ENCODE results near the gene LYPD6B.
A peak's percentile ranks its signal among the peaks of the same experiment; 100 is the strongest.

LYPD6B gene

GRCh38 chr2:149015501-149015900 is 23.0 kb upstream of the LYPD6B start:
- no peak for DNase-seq

GRCh38 chr2:149015926-149016563 is 22.5 kb upstream of the LYPD6B start:
- DNase-seq, result no peak

DNA sequence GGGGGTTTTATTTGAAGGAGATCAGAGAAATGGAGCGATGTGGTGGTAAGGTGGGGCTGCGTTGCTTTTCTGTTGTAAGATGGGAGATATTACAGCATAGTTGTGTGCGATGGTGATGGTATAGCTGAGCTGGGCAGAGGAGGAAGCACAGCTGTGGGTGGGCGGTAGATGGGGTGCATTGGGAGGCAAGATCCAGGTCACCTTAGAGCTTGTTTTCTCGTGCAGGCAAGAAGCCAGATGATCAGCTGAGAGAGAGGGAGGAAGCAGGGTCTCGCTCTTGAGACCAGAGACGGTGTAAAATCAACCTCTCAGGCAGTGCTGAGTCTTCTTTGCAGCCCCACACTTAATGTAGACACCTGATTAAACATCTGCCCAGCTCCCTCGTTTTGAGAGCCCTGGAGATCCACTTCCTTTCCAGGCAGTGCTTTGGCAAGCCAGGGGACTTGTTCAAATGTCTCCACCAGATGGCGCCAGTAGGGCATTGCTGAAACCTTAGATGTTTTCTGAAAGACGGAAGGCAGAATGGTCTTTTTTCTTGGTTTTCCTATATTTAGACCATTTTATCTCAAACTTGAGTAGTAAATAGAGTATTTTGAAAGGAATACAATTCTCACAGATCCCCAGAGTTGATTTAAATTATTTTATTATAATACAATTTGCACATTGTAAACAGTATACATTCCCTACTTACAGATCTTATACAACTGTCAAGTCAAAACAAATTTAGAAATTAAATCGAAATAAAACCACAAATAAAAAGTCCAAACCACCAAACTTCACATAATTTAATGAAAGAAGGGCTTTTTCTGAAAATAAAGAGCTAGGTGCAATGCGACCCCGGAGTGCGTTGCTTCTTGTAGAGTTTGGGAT is 21.1 kb upstream of the LYPD6B start:
- DNase-seq, result peak; percentile 44

GRCh38 chr2:149018981-149019380 is 19.5 kb upstream of the LYPD6B start:
- DNase-seq, result no peak

DNA sequence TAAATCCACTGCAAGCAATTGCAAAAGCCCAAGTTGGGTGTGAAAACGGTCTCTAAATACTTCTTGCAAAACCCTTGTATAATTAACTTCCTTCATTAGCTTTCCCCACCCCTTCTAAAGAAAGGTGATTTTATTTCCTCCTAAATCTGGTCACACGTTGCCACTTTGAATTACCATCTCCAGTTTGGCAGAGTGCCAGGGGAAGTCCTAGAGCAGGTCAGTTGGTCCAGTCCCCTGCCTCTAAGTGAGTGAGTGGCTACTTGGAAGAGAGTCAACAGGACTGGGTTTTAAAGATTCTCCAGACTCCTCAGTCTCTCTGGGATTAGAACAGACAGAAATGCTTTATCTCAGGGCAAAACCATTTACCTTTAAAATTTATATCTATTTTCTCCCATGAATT is 18.7 kb upstream of the LYPD6B start:
- DNase-seq, result peak; percentile 29

GRCh38 chr2:149020432-149020851 is 18.1 kb upstream of the LYPD6B start:
- peak; percentile 8 for DNase-seq

- no peak for DNase-seq
Observed at GRCh38 chr2:149021271-149021719, 17.2 kb upstream of the LYPD6B start.

GRCh38 chr2:149021761-149022160 is 16.7 kb upstream of the LYPD6B start:
- DNase-seq, result no peak

GRCh38 chr2:149023091-149023490 is 15.4 kb upstream of the LYPD6B start:
- no peak for DNase-seq

- no peak for DNase-seq
Observed at GRCh38 chr2:149027590-149028250, 10.8 kb upstream of the LYPD6B start.

GRCh38 chr2:149028377-149028776 is 10.1 kb upstream of the LYPD6B start:
- no peak for DNase-seq

DNA sequence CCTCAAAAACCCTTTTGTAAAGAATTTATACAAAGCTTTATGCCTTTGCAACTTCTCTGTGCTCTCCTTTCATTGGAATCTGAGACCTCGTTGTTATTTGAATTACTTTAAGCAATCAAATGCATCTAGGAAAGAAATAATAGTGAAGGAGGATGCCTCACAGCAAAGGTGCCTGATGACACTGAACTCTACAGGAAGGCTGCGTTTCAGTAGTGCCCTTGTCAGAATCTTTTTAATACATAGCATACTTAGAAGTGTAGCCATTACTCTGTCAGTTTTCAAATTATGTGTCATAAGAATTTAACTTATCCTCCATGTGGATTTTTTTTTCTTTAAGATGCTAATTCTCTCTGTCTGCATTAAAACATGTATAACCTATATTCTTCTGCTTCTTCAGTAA is 9.6 kb upstream of the LYPD6B start:
- no peak for DNase-seq

- DNase-seq, result no peak
Observed at GRCh38 chr2:149029307-149029965, 9.1 kb upstream of the LYPD6B start.

GRCh38 chr2:149031396-149031795 is 7.1 kb upstream of the LYPD6B start:
- no peak for DNase-seq

- DNase-seq, result peak; percentile 64
Observed at GRCh38 chr2:149033716-149034115, 4.8 kb upstream of the LYPD6B start.

DNA sequence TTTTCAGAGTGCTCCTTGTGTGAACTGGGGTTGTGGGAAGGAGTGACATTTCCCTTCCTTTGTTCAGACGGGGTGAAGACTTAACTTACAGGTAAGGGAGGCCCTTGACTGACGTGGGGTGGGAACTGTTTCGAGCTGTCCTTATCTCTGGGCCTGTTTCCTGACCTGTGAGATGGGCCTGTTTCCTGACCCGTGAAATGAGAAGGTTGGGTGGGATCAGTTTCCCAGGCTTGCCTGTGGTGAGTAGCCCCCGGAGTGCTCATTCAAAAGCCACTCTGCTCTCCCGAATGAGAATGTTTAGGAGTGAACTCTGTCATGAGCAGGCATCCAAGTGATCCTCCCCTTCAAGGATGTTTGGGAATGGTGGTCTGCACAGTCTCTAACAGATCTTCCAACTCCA is 4.1 kb upstream of the LYPD6B start:
- no peak for DNase-seq

DNA sequence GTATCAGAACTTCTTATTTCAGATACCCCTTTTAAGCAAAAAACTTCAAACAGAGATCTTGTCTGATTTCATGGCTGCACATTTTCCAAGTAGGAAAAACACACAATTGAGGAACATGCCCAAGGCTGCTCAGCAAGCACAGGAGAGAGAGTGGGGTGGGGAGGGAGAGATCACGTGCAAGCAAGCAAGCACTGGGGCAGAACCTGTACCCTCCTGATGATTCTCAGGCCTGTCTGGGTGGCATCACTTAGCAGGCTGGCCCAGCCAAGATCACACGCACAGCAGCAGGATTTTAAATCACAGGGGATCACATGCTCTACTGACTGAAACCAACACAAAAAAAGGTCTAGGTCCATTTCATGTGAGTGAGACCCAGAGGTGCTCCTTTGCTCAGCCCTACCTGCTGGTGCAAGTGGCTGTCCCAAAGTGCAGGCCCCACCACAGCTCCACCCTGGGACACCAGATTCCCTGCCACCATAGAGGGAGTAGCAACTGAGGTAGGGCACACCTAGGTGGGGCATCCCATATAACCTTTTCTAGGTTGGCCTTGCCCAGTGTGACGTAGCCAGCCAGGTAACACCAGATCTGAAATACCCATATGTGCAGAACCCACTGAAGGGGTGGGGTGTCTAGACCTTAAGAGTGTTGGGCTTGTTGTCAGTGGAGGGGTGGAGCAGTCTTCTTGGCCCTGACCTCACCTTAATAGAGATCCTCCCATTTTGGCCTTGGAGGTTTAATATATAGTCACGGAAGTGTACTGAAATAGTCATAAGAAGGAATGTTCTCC is 1.8 kb upstream of the LYPD6B start:
- no peak for DNase-seq

DNA sequence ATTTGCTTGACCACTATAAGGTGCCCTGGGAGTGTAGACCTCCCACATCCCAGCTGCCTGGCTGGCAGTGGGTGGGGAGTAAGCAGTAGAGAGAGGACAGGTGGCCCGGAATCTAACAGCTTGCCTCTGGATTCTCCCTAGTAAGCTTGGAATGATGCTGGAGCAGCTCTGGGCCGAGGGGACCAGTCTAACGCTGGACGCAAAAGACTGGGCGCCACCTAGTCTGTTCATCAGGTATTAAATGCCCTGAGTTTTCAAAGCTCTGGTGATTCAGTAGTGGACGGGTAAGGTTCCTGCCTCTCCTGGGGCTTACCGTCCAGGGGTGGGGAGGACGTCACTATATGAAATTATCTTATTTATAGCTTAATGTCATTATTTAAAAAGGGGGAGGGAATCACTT is 648 bp upstream of the LYPD6B start:
- DNase-seq, result no peak

DNA sequence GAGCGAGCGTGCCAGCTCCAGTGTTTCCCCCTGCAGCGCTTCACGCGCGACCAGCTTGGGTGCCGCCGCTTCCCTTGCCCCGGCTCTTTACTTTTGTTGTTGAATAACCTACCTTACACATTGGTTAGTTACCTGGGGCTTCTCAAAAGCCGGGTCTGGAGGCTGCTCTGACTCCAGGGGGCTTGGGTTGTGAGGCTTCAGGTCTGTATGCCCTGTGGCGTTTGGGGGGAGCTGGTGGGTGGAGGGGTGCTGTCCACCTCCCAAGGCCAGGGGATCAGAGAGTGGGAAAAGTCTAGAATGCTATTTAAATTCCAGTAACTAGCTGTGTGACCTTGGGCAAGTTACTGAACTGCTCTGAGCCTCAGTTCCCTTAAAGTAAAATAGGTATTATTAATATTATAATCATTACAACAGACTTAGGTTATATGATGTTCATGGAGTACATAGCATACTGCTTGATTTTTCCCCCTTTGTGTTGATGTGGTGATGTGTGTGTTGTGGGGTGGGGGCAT is 770 bp downstream of the LYPD6B start:
- DNase-seq, result no peak

- DNase-seq, result no peak
Observed at GRCh38 chr2:149040451-149040850, 2.0 kb downstream of the LYPD6B start.

- DNase-seq, result no peak
Observed at GRCh38 chr2:149041482-149041881, 3.0 kb downstream of the LYPD6B start.

DNA sequence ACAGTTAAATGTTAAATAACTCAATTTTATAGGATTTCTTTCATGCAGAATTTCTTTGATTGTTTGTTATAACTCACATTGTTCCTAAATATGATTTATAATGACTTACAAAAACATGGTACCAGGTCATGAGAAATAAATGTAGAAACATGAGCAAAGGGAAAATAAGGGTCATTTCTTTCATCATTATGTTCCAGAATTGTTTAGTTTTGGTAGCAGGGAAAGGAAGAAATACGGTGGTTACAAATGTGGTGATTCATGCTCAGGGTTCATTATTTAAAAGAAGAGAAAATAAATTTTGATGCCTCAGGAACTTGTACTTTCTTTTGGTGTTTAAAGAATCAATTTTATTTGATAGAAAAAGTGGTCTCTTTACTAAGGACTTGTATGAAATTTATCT is 4.4 kb downstream of the LYPD6B start:
- DNase-seq, result no peak
